Hepatocyte (in vitro differentiated cells): ENCODE data around the gene GNAT1. TPM values are rescaled to one million over a fixed set of nuclear protein-coding genes. Genes with fewer than 3 reads are reported as not detected.

Experiments used
- DNase-seq: peaks from one replicate; pipeline ENCODE4 v3.0.0-alpha.2; 2016; ENCODE audit warnings: low spot score
- H2AFZ ChIP-seq: fragments of 200-600 bp; sonication (generic); 2 replicates; pipeline ENCODE4 v1.6.0; 2016; ENCODE audit warnings: antibody characterized with exemption, mild to moderate bottlenecking
- H3K27ac ChIP-seq: fragments of 200-600 bp; sonication (generic); 2 replicates; pipeline ENCODE4 v1.5.1; 2016; ENCODE audit warnings: mild to moderate bottlenecking
- H3K27me3 ChIP-seq: fragments of 200-600 bp; sonication (generic); 2 replicates; pipeline ENCODE4 v1.6.1; 2016
- H3K36me3 ChIP-seq: fragments of 200-600 bp; sonication (generic); replicated peaks from 2 replicates; pipeline ENCODE4 v1.5.1; 2016; ENCODE audit warnings: low read depth; ENCODE audit not compliant: insufficient read depth
- H3K4me1 ChIP-seq: fragments of 200-600 bp; sonication (generic); 2 replicates; pipeline ENCODE4 v1.5.1; 2016; ENCODE audit warnings: mild to moderate bottlenecking, moderate library complexity; ENCODE audit not compliant: insufficient read depth
- H3K4me2 ChIP-seq: fragments of 200-600 bp; sonication (generic); 2 replicates; pipeline ENCODE4 v1.6.0; 2016
- H3K4me3 ChIP-seq: fragments of 200-600 bp; sonication (generic); 2 replicates; pipeline ENCODE4 v1.5.1; 2016; ENCODE audit warnings: mild to moderate bottlenecking
- H3K79me2 ChIP-seq: fragments of 200-600 bp; sonication (generic); 2 replicates; pipeline ENCODE4 v1.6.0; 2017; ENCODE audit warnings: mild to moderate bottlenecking
- H3K9me2 ChIP-seq: fragments of 200-600 bp; sonication (generic); replicated peaks from 2 replicates; pipeline ENCODE4 v1.6.0; 2017; ENCODE audit warnings: mild to moderate bottlenecking; ENCODE audit not compliant: insufficient read depth
- H3K9me3 ChIP-seq: fragments of 200-600 bp; sonication (generic); 2 replicates; pipeline ENCODE4 v1.5.1; 2016; ENCODE audit warnings: low read depth, mild to moderate bottlenecking
- H4K20me1 ChIP-seq: fragments of 200-600 bp; sonication (generic); 2 replicates; pipeline ENCODE4 v1.6.0; 2016; ENCODE audit warnings: mild to moderate bottlenecking; ENCODE audit not compliant: insufficient read depth, poor library complexity, severe bottlenecking
- EZH2 ChIP-seq: fragments of 200-600 bp; sonication (generic); IDR thresholded peaks from 2 replicates; pipeline ENCODE4 v1.6.1; 2016; ENCODE audit warnings: antibody characterized with exemption, mild to moderate bottlenecking, borderline replicate concordance
- EZH2phosphoT487 ChIP-seq: fragments of 200-600 bp; sonication (generic); IDR thresholded peaks from one replicate; pipeline ENCODE4 v1.6.1; 2018; ENCODE audit warnings: antibody characterized with exemption, mild to moderate bottlenecking, low read depth, moderate library complexity; ENCODE audit not compliant: unreplicated experiment, severe bottlenecking
- WGBS: methylation state at CpG from one replicate; pipeline ENCODE4 v1.1.6; 2016; ENCODE audit warnings: low lambda C conversion rate; ENCODE audit errors: missing lambda C conversion rate; 5-methylcytosine and 5-hydroxymethylcytosine counted together
- polyA plus RNA-seq: library from polyadenylated mRNA; unstranded; fragments of >200 nt; fragmentation: Nextera tagmentation; extraction: Ambion mirVana; gene quantifications from 2 replicates; pipeline ENCODE4 v1.2.1, GENCODE V29; 2016
- total RNA-seq: library from RNA; depleted of rRNA; stranded (reverse); fragments of >200 nt; gene quantifications from 2 replicates; pipeline ENCODE4 v1.2.3, GENCODE V29; 2014
- TF ChIP-seq, protein P1 (sequence below): fragments of 200-600 bp; sonication (generic); IDR thresholded peaks from 2 replicates; pipeline ENCODE4 v1.5.1; 2016; ENCODE audit warnings: antibody characterized with exemption, mild to moderate bottlenecking; ENCODE audit not compliant: poor library complexity

GNAT1 gene
- total and polyA plus RNA-seq, 2 experiments from 2014 or later: not detected

- 83% methylated on average over 12 of the region's 12 CpGs for WGBS
- no peaks in the 10 kb centered on the region for H3K9me2 ChIP-seq
- H3K9me3 ChIP-seq: no peaks in the 10 kb centered on the region
- no peak overlapping the region for H3K4me2 ChIP-seq
- H3K36me3 ChIP-seq: no peaks in the 10 kb centered on the region
- H3K27me3 ChIP-seq: no peaks in the 10 kb centered on the region
- DNase-seq: no peak
- TF ChIP-seq EZH2phosphoT487 (no peak), EZH2 (no peak)
- TF ChIP-seq, protein P1, sequence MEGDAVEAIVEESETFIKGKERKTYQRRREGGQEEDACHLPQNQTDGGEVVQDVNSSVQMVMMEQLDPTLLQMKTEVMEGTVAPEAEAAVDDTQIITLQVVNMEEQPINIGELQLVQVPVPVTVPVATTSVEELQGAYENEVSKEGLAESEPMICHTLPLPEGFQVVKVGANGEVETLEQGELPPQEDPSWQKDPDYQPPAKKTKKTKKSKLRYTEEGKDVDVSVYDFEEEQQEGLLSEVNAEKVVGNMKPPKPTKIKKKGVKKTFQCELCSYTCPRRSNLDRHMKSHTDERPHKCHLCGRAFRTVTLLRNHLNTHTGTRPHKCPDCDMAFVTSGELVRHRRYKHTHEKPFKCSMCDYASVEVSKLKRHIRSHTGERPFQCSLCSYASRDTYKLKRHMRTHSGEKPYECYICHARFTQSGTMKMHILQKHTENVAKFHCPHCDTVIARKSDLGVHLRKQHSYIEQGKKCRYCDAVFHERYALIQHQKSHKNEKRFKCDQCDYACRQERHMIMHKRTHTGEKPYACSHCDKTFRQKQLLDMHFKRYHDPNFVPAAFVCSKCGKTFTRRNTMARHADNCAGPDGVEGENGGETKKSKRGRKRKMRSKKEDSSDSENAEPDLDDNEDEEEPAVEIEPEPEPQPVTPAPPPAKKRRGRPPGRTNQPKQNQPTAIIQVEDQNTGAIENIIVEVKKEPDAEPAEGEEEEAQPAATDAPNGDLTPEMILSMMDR: no peak
- no peak overlapping the region for H3K4me3 ChIP-seq
- peaks cover 3% of the 10 kb centered on the region for H3K4me1 ChIP-seq
- H3K27ac ChIP-seq: no peak overlapping the region
- H4K20me1 ChIP-seq: no peaks in the 10 kb centered on the region
- no peak overlapping the region for H2AFZ ChIP-seq
- H3K79me2 ChIP-seq: no peaks in the 10 kb centered on the region
Measured at GRCh38 chr3:50221411-50222168, 30.2 kb downstream of the GNAT1 start.

GRCh38 chr3:50222169-50222528 lies 30.7 kb downstream of the GNAT1 start:
- H3K79me2 ChIP-seq: no peaks in the 10 kb centered on the region
- no peak overlapping the region for H3K27ac ChIP-seq
- H2AFZ ChIP-seq: no peak overlapping the region
- no peaks in the 10 kb centered on the region for H4K20me1 ChIP-seq
- no peaks in the 10 kb centered on the region for H3K27me3 ChIP-seq
- no peaks in the 10 kb centered on the region for H3K9me2 ChIP-seq
- peaks cover 8% of the 10 kb centered on the region for H3K4me1 ChIP-seq
- H3K9me3 ChIP-seq: no peaks in the 10 kb centered on the region
- no peaks in the 10 kb centered on the region for H3K36me3 ChIP-seq
- 83% methylated on average over 1 of the region's 1 CpG for WGBS
- no peak for DNase-seq
- H3K4me3 ChIP-seq: no peak overlapping the region
- no peak overlapping the region for H3K4me2 ChIP-seq
- TF ChIP-seq EZH2: no peak
- TF ChIP-seq EZH2phosphoT487: no peak
- TF ChIP-seq, protein P1: no peak

GRCh38 chr3:50224639-50225038 lies 33.2 kb downstream of the GNAT1 start:
- DNase-seq: no peak
- no peak overlapping the region for H3K4me2 ChIP-seq
- TF ChIP-seq EZH2 (no peak), EZH2phosphoT487 (no peak)
- TF ChIP-seq, protein P1: no peak
- WGBS: 65% methylated on average over 5 of the region's 5 CpGs
- H3K4me1 ChIP-seq: peaks cover 17% of the 10 kb centered on the region
- no peak overlapping the region for H3K4me3 ChIP-seq
- no peak overlapping the region for H2AFZ ChIP-seq
- H3K9me3 ChIP-seq: no peaks in the 10 kb centered on the region
- H3K9me2 ChIP-seq: no peaks in the 10 kb centered on the region
- H3K27me3 ChIP-seq: no peaks in the 10 kb centered on the region
- no peaks in the 10 kb centered on the region for H3K36me3 ChIP-seq
- no peaks in the 10 kb centered on the region for H3K79me2 ChIP-seq
- no peak overlapping the region for H3K27ac ChIP-seq
- no peaks in the 10 kb centered on the region for H4K20me1 ChIP-seq
